DOHH2 (cell line): ENCODE data around the gene C1QTNF8.

ENCODE experiments used
- H3F3A ChIP-seq: fragments of 200-600 bp; sonication (generic), shearing (Covaris generic); 2 replicates; pipeline ENCODE4 v1.6.0; 2016; ENCODE audit warnings: antibody characterized with exemption, mild to moderate bottlenecking; ENCODE audit not compliant: control insufficient read depth, insufficient read depth
- H3K27ac ChIP-seq: fragments of 200-600 bp; sonication (generic); 2 replicates; pipeline ENCODE4 v1.5.1; 2014; ENCODE audit warnings: low read depth, mild to moderate bottlenecking, low read length, moderate library complexity
- H3K27me3 ChIP-seq: fragments of 200-600 bp; sonication (generic); 2 replicates; pipeline ENCODE4 v1.6.1; 2014; ENCODE audit warnings: mild to moderate bottlenecking, low read length, mixed read lengths; ENCODE audit not compliant: control insufficient read depth
- H3K36me3 ChIP-seq: fragments of 200-600 bp; sonication (generic); 2 replicates; pipeline ENCODE4 v1.6.1; 2014; ENCODE audit warnings: mild to moderate bottlenecking, low read length, moderate library complexity, mixed read lengths; ENCODE audit not compliant: control insufficient read depth
- H3K4me1 ChIP-seq: fragments of 200-600 bp; sonication (generic); 2 replicates; pipeline ENCODE4 v1.6.1; 2014; ENCODE audit warnings: mild to moderate bottlenecking, low read length, mixed read lengths; ENCODE audit not compliant: control insufficient read depth
- H3K4me2 ChIP-seq: fragments of 200-600 bp; sonication (generic); 2 replicates; pipeline ENCODE4 v1.6.0; 2014; ENCODE audit warnings: mild to moderate bottlenecking, low read length, moderate library complexity
- H3K4me3 ChIP-seq: fragments of 200-600 bp; sonication (generic); 2 replicates; pipeline ENCODE4 v1.5.1; 2014; ENCODE audit warnings: mild to moderate bottlenecking, low read length, mixed read lengths
- H3K79me2 ChIP-seq: fragments of 200-600 bp; sonication (generic); 2 replicates; pipeline ENCODE4 v1.6.1; 2014; ENCODE audit warnings: mild to moderate bottlenecking, low read length, mixed read lengths; ENCODE audit not compliant: control insufficient read depth
- H3K9me2 ChIP-seq: fragments of 200-600 bp; sonication (generic); replicated peaks from 2 replicates; pipeline ENCODE4 v1.6.1; 2014; ENCODE audit warnings: mild to moderate bottlenecking, low read length, mixed read lengths; ENCODE audit not compliant: control insufficient read depth
- H3K9me3 ChIP-seq: fragments of 200-600 bp; sonication (generic); 2 replicates; pipeline ENCODE4 v1.6.1; 2014; ENCODE audit warnings: antibody characterized with exemption, low read length, mixed read lengths; ENCODE audit not compliant: control insufficient read depth, insufficient read depth
- H4K20me1 ChIP-seq: fragments of 200-600 bp; sonication (generic); 2 replicates; pipeline ENCODE4 v1.6.0; 2014; ENCODE audit warnings: low read depth, mild to moderate bottlenecking, antibody characterized with exemption, low read length, moderate library complexity; ENCODE audit not compliant: control insufficient read depth, insufficient read depth
- EZH2phosphoT487 ChIP-seq: fragments of 200-600 bp; sonication (generic); IDR thresholded peaks from 2 replicates; pipeline ENCODE4 v1.6.1; 2017; ENCODE audit warnings: borderline replicate concordance, mild to moderate bottlenecking, antibody characterized with exemption, low read length, moderate library complexity, mixed read lengths
- TF ChIP-seq, protein P1 (sequence below): fragments of 200-600 bp; sonication (generic); IDR thresholded peaks from one replicate; pipeline ENCODE4 v1.5.1; 2014; ENCODE audit warnings: antibody characterized with exemption, mild to moderate bottlenecking, low read depth, low read length; ENCODE audit not compliant: poor library complexity, severe bottlenecking

Gene C1QTNF8

DNA sequence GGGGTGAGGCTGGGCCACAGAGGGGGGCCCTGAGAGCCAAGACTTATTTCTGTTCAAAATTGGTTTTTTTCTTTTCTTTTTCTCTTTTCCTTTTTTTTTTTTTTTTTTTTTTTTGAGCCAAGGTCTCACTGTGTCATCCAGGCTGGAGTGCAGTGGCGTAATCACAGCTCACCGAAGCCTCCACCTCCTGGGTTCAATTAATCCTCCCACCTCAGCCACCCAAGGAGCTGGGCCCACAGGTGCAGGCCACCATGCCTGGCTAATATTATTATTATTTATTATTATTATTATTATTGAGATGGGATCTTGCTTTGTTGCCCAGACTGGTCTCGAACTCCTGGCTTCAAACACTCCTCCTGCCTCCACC, 39.4 kb upstream of the C1QTNF8 start:
- no peak for TF ChIP-seq EZH2phosphoT487
- TF ChIP-seq, protein P1, sequence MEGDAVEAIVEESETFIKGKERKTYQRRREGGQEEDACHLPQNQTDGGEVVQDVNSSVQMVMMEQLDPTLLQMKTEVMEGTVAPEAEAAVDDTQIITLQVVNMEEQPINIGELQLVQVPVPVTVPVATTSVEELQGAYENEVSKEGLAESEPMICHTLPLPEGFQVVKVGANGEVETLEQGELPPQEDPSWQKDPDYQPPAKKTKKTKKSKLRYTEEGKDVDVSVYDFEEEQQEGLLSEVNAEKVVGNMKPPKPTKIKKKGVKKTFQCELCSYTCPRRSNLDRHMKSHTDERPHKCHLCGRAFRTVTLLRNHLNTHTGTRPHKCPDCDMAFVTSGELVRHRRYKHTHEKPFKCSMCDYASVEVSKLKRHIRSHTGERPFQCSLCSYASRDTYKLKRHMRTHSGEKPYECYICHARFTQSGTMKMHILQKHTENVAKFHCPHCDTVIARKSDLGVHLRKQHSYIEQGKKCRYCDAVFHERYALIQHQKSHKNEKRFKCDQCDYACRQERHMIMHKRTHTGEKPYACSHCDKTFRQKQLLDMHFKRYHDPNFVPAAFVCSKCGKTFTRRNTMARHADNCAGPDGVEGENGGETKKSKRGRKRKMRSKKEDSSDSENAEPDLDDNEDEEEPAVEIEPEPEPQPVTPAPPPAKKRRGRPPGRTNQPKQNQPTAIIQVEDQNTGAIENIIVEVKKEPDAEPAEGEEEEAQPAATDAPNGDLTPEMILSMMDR: no peak
- Histone ChIP-seq H3K4me1 (no peaks in the 10 kb centered on the region), H3K36me3 (no peaks in the 10 kb centered on the region), H3K27ac (no peak overlapping the region), H3K27me3 (no peaks in the 10 kb centered on the region), H3K4me2 (no peak overlapping the region), H3K4me3 (no peak overlapping the region), H3F3A (no peaks in the 10 kb centered on the region), H3K9me3 (no peaks in the 10 kb centered on the region), H4K20me1 (no peaks in the 10 kb centered on the region), H3K9me2 (no peaks in the 10 kb centered on the region), H3K79me2 (no peaks in the 10 kb centered on the region)

DNA sequence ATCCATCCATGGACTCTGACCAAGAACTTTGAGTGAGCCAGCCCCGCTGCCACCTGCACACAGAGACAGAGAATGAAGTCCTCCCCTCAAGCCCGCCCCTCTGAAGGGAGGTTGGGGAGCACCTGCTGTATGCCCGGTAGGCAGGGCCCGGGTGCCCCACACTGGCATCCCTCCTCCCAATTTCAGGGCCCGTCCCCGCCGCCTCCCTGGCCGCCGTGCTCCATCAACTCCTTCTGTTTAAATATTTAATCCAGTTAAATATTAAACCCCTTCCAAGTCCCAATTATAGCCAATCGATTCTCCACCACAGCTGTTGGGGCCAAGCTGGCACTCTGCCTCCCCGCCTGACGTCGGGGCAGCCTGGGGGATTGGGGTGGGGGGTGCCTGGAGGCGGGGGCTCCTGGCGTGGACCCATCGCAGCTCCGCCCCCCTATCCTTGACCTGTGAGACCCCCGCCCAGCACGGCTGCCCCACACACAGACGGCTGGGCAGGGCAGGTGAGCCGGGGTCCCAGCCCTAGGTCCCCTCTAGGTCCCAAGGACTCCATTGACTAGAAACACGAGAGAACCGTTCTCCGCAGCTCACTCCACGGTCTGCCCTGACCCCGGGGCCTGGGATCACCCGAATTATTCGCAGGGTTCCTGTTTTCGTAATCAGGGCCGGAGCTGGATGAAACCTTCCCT, 38.9 kb upstream of the C1QTNF8 start:
- Histone ChIP-seq H3K4me1 (no peaks in the 10 kb centered on the region), H3K27me3 (no peaks in the 10 kb centered on the region)

DNA sequence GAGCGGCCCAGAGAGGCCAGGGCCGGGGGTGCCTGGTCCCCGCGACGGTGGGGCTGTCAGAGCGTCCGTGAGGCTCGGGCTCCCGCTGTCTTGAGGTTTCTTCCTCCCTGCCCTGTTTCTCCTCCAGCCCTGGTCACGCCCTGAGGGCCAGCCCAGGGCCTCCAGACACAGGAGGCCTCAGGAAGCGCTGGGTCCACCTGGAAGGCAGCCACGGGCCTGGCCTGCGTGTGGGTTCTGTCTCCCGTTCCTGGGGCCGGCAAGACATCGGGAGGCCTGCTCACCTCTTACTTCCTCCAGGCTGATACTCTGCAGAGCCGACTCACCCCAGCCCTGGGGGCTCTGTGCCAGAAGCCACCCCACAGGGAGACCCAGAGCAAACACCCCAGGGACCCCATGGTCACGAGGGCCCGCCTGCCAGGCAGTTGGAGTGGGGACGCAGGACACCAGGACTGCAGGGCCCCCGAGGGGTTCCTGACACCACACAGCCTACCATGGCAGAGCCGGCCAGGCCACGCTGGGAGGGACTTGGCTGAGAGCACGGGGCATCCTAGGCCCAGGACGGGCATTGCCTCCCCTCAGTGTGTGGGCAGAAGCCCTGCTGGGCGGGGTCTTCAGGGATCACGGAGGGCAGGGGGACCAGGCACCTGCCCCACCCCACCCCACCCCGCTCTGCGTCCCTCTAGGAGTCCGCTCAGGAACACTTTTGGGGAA, 37.9 kb upstream of the C1QTNF8 start:
- no peaks in the 10 kb centered on the region for H3K4me1 ChIP-seq
- no peak overlapping the region for H3K4me3 ChIP-seq
- TF ChIP-seq EZH2phosphoT487: no peak
- TF ChIP-seq, protein P1: no peak
- no peaks in the 10 kb centered on the region for H3K9me3 ChIP-seq
- no peaks in the 10 kb centered on the region for H3K79me2 ChIP-seq
- H3F3A ChIP-seq: no peaks in the 10 kb centered on the region
- H4K20me1 ChIP-seq: no peaks in the 10 kb centered on the region
- no peaks in the 10 kb centered on the region for H3K9me2 ChIP-seq
- H3K27me3 ChIP-seq: no peaks in the 10 kb centered on the region
- no peaks in the 10 kb centered on the region for H3K36me3 ChIP-seq
- H3K27ac ChIP-seq: no peak overlapping the region
- H3K4me2 ChIP-seq: no peak overlapping the region

More for the DNA sequence above, 38.9 kb upstream of the C1QTNF8 start:
- no peaks in the 10 kb centered on the region for H3K36me3 ChIP-seq
- no peaks in the 10 kb centered on the region for H4K20me1 ChIP-seq
- no peaks in the 10 kb centered on the region for H3K9me3 ChIP-seq
- H3K9me2 ChIP-seq: no peaks in the 10 kb centered on the region
- no peaks in the 10 kb centered on the region for H3F3A ChIP-seq
- H3K79me2 ChIP-seq: no peaks in the 10 kb centered on the region
- no peak overlapping the region for H3K27ac ChIP-seq
- H3K4me3 ChIP-seq: no peak overlapping the region
- no peak overlapping the region for H3K4me2 ChIP-seq
- TF ChIP-seq, protein P1: no peak
- no peak for TF ChIP-seq EZH2phosphoT487
